ENCODE data around the gene TMEM161A.
"Not testable (repeated sequence)": the region's sequence is repeated elsewhere in the genome, so short reads cannot be mapped to it uniquely, and the experiment has no call there.

TMEM161A gene

DNA sequence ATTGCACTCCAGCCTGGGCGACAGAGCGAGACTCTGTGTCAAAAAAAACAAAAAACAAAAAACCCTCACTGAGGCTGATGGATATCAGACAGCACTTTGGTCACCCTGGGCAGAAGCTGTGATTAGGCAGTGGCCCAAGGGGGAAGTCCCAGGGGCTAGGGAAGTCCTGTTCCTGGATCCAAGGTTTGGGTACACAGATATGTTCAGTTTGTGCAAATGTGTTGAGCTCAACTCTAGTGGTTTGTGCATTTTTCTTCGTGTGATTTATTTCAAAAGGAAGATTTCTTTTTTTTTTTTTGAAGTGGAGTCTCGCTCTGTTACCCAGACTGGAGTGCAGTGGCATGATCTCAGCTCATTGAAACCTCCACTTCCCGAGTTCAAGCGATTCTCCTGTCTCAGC lies 19.5 kb upstream of the TMEM161A start:
- in situ Hi-C loops (cut with MboI; ENCODE audit: low sequenced_read_pairs), result loop anchor here (25.0 kb wide), 1 partner anchor 329 kb away; no protein-coding TSS in a partner anchor

- in situ Hi-C loops (cut with MboI; ENCODE audit: low sequenced_read_pairs), result loop anchor here (25.0 kb wide), 1 partner anchor 332 kb away; no protein-coding TSS in a partner anchor
Measured at GRCh38 chr19:19155495-19156219, 17.4 kb upstream of the TMEM161A start.

GRCh38 chr19:19154768-19155494 lies 16.7 kb upstream of the TMEM161A start:
- in situ Hi-C loops (cut with MboI; ENCODE audit: low sequenced_read_pairs), result loop anchor here (25.0 kb wide), 1 partner anchor 332 kb away; no protein-coding TSS in a partner anchor

DNA sequence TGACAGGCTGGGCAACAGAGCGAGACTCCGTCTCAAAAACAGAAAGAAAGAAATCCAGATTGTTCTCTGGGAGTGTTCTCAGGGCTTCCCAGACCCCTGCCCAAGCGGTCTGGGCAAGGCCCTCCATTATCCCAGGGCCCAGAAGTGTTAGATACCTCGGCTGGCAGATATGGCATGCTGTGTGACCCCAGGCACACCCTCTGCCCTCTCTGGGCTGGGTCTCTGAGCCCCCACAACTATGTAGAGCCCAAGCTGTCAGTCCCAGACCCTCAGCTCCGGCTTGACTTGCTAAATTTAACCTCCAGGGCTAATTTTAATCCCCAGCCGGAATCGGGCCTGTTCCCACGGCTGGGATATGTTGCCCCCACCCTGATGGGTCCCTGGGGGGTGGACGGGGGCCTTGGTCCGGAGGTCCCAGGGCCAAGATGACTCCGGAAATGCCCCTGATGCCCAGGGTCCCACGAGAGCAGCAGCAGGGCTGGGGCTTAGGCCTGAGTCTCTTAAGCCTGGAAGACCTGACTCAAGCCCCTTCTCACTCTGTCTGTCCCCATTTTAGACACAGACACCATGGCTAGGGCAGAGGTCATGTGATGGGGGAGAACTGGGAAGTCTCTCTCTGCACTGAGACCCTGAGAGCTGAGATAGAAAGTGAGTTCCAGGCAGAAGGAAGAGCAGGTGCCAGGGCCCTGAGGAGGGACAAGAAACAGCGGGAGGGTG lies 14.5 kb upstream of the TMEM161A start:
- in situ Hi-C loops (cut with MboI; ENCODE audit: low sequenced_read_pairs), result loop anchor here (25.0 kb wide), 1 partner anchor 334 kb away; no protein-coding TSS in a partner anchor

- in situ Hi-C loops (cut with MboI; ENCODE audit: low sequenced_read_pairs), result loop anchor here (25.0 kb wide), 1 partner anchor 336 kb away; no protein-coding TSS in a partner anchor
Measured at GRCh38 chr19:19151418-19151817, 13.1 kb upstream of the TMEM161A start.

DNA sequence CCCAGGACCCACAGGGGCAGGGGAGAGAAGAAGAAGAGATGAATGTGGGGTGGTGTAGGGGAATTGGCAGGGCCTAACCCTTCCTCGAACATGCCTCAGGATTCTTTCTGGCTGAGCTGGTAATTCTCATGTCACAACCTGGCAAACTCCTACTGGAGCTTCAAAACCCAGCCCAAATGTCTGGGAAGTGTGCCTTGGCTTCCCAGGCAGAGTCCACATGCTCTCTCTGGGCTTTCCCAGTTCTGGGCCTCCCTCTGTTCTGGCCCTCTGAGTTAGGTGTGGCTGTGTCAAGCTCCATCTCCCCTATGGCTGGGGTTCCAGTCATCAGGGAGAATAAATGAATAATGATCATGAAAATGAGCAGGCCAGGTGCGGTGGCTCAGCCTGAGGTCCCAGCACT lies 11.2 kb upstream of the TMEM161A start:
- in situ Hi-C loops (cut with MboI; ENCODE audit: low sequenced_read_pairs), result loop anchor here (10.0 kb wide), 1 partner anchor 95 kb away; no protein-coding TSS in a partner anchor

DNA sequence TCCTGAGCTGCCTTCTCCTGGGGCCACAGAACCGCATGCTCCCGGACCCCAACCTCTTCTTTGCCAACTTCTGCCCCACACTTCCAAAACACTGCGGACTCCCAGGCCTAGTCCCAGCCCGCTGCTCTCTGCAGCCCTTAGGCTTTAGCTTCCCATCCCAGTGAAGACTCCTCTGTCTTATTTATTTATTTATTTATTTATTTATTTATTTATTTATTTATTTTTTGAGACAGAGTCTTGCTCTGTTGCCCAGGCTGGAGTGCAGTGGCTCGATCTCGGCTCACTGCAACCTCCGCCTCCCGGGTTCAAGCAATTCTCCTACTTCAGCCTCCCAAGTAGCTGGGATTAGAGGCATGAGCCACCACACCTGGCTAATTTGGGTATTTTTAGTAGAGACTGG lies 10.2 kb upstream of the TMEM161A start:
- in situ Hi-C loops (cut with MboI; ENCODE audit: low sequenced_read_pairs), result loop anchor here (10.0 kb wide), 1 partner anchor 94 kb away; no protein-coding TSS in a partner anchor

DNA sequence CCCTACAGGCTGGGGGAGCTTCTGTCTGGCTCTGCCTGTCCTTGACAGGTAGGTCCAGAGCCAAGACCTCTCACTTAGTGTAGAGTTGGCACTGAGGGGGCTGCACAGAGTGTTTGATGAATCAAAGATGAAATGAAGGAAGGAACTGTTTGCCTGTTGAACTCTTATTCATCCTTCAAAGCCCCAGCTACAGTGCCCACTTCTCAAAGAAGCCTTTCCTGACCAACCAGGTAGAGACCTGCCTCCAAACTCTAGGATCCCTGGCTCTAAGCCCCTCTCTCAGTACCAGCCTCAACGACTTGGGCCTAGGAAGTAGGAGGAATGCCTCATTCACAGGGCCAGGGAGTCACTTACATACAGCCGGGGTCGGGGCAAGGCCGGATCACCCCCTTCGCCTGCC lies 9.1 kb upstream of the TMEM161A start:
- in situ Hi-C loops (cut with MboI; ENCODE audit: low sequenced_read_pairs), result loop anchor here (10.0 kb wide), 1 partner anchor 93 kb away; no protein-coding TSS in a partner anchor

- in situ Hi-C loops (cut with MboI; ENCODE audit: low sequenced_read_pairs), result loop anchor here (10.0 kb wide), 1 partner anchor 92 kb away; no protein-coding TSS in a partner anchor
Measured at GRCh38 chr19:19146865-19147264, 8.6 kb upstream of the TMEM161A start.

DNA sequence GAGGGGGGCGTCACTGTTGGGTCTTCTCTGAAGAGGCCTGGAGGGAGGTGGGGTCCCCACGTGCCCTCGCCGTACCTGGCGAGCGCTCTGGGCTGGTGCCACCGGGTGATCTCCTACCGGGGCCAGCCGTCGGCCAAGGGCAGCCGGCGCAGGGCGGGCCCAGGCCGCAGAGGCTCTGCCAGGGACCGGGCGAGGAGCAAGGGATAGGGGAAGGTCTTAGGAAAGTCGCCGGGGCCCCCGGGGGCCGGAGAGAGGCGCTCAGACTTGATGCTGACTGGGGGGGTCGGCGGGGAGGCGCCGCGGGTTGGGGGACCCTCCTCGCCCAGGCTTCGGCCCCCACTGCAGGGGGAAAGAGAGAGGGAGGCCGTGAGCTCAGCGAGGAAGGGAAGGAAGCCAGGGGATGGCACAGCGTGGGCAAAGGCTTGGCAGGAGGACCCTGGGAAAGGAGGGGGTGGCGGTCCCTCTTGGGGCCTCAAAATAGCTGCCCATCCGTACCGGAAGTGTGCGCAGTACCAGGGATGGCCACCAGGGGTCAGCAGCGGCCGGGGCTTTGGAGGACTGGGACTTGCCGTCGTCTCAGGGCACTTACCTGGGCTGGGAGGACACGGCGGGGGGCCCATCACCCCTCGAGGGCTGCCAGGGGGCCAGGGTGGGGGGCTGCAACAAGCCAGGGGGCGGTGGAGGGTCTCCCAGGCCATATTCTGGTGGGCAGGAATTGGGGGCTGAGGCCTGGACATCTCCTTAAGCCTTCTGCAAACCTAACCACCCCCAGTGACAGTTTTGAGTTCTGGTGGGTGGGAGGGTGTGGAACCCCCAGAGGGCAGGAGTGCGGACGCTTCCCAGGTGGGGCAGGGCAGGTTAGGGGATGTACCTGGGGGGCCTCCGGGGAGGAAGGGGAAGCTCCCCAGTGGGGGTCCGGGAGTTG lies 7.7 kb upstream of the TMEM161A start:
- in situ Hi-C loops (cut with MboI; ENCODE audit: low sequenced_read_pairs), result loop anchor here (10.0 kb wide), 1 partner anchor 91 kb away; no protein-coding TSS in a partner anchor

GRCh38 chr19:19145281-19145680 lies 7.0 kb upstream of the TMEM161A start:
- in situ Hi-C loops (cut with MboI; ENCODE audit: low sequenced_read_pairs), result loop anchor here (10.0 kb wide), 1 partner anchor 90 kb away; no protein-coding TSS in a partner anchor

DNA sequence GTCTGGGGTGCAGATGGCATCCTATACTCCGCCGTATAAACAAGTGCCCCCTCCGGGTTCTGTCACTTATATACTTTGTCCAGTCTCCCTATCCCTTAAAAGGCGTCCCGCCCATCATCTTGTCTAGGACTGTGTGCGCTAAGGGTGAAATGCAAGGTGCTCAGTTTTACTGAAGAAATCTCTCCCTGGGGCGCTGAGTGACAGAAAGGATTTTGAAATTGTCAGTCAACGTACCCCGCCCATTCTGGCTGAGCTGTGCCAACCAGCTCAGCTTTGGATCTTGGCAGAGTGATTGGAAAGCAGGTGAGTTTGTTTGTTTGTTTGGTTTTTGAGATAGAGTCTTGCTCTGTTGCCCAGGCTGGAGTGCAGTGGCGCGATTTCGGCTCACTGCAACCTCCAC lies 4.1 kb upstream of the TMEM161A start:
- in situ Hi-C loops (cut with MboI; ENCODE audit: low sequenced_read_pairs), result loop anchor here (10.0 kb wide), 1 partner anchor 88 kb away; no protein-coding TSS in a partner anchor

- in situ Hi-C loops (cut with MboI; ENCODE audit: low sequenced_read_pairs), result loop anchor here (10.0 kb wide), 1 partner anchor 86 kb away; no protein-coding TSS in a partner anchor
Measured at GRCh38 chr19:19140476-19140875, 2.2 kb upstream of the TMEM161A start.

DNA sequence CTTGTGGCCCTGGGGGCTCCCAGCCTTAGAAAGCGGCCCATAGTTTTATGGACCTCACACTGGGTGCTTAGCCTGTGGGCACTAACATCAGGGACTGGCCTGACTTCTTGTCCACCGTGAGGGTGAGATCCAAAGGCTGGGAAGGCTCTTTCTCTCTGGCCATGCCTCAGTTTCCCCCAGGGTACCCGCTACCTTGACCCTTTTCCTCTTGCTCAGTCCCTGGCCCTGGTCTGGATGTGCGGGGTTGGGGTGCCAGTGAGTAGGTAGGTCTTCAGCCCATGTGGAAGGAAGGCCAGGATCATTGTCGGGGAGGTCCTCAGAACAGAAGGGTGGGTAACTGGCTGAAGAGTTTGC lies 1.6 kb upstream of the TMEM161A start:
- in situ Hi-C loops (cut with MboI; ENCODE audit: low sequenced_read_pairs), result loop anchor here (10.0 kb wide), 1 partner anchor 85 kb away; no protein-coding TSS in a partner anchor

- in situ Hi-C loops (cut with MboI; ENCODE audit: low sequenced_read_pairs), result no loop called here
Measured at GRCh38 chr19:19137556-19138108, 646 bp downstream of the TMEM161A start.

DNA sequence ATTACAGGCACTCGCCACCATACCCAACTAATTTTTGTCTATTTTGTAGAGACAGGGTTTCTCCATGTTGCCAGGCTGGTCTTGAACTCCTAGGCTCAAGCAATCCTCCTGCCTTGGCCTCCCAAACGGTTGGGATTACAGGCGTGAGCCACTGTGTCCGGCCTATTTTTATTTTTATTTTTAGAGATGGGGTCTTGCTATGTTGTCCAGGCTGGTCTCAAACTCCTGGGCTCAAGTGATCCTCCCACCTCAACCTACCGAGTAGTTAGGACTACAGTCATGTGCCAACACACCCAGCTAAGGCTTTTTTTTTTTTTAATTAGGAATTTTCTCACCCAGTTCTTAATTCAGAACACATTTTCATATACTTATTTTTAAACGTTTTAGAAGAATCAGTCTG lies 2.6 kb downstream of the TMEM161A start:
- in situ Hi-C loops (cut with MboI; ENCODE audit: low sequenced_read_pairs), result not testable (repeated sequence)

- in situ Hi-C loops (cut with MboI; ENCODE audit: low sequenced_read_pairs), result no loop called here
Measured at GRCh38 chr19:19134687-19135158, 3.6 kb downstream of the TMEM161A start.

- in situ Hi-C loops (cut with MboI; ENCODE audit: low sequenced_read_pairs), result no loop called here
Measured at GRCh38 chr19:19133985-19134384, 4.3 kb downstream of the TMEM161A start.

DNA sequence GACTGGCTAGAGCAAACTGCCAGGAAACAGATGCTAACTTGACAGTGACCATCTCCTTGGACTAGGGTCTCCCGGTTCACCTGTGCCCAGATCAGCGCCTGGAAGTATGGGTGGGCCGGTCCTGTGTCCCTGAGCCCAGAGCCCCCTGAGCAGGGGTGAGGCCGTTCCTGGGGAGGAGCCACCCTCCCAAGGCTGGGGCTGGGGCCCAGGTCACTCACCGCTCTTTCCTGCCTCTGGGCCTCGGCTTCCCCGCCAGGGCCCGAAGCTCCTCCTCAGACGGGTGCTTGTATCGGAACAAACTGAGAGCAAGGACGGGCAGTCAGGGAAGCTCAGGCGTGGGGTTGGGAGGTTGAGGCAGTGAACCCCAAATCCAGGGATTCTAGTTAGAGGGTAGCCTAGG lies 5.4 kb downstream of the TMEM161A start:
- in situ Hi-C loops (cut with MboI; ENCODE audit: low sequenced_read_pairs), result no loop called here
